ENCODE measurements around the gene POLRMT. TPM values are rescaled to one million over a fixed set of nuclear protein-coding genes. Genes with fewer than 3 reads are reported as not detected.
"Not testable (repeated sequence)": the region's sequence is repeated elsewhere in the genome, so short reads cannot be mapped to it uniquely, and the experiment has no call there.

The POLRMT gene
- total and polyA plus RNA-seq, 2 experiments from 2014 or later = 103 to 121 TPM

DNA sequence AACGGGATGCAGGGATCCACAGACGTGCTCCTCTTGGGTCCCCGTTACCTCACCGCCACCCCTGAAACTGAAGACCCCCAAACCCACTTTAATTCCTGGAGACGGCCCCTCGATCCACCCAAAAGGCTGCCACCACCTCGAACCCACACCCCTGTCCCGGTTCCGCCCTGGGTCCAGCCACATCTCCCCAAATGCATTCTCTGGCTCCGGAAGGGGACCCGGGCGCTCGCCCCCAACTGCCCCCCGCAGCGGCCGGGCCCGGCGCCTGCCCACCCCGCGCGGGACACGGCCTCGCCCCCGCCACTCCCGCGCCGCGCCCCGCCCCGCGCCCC, 42.6 kb upstream of the POLRMT start:
- Histone ChIP-seq H3K36me3 (no peaks in the 10 kb centered on the region), H3K27me3 (no peaks in the 10 kb centered on the region), H3K27ac (no peak overlapping the region), H3K4me3 (no peak overlapping the region), H3K4me1 (ENCODE audit: low read depth) (peaks cover 7% of the 10 kb centered on the region), H3K9me3 (ENCODE audit: low read depth) (no peaks in the 10 kb centered on the region)
- TF ChIP-seq, protein P1, sequence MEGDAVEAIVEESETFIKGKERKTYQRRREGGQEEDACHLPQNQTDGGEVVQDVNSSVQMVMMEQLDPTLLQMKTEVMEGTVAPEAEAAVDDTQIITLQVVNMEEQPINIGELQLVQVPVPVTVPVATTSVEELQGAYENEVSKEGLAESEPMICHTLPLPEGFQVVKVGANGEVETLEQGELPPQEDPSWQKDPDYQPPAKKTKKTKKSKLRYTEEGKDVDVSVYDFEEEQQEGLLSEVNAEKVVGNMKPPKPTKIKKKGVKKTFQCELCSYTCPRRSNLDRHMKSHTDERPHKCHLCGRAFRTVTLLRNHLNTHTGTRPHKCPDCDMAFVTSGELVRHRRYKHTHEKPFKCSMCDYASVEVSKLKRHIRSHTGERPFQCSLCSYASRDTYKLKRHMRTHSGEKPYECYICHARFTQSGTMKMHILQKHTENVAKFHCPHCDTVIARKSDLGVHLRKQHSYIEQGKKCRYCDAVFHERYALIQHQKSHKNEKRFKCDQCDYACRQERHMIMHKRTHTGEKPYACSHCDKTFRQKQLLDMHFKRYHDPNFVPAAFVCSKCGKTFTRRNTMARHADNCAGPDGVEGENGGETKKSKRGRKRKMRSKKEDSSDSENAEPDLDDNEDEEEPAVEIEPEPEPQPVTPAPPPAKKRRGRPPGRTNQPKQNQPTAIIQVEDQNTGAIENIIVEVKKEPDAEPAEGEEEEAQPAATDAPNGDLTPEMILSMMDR (IDR thresholded peaks at IDR 0.05; ENCODE audit: low read depth, low read length) = no peak
- no peak for DNase-seq (ENCODE audit: low read depth in 1 of 2, low spot score in 1 of 2)

DNA sequence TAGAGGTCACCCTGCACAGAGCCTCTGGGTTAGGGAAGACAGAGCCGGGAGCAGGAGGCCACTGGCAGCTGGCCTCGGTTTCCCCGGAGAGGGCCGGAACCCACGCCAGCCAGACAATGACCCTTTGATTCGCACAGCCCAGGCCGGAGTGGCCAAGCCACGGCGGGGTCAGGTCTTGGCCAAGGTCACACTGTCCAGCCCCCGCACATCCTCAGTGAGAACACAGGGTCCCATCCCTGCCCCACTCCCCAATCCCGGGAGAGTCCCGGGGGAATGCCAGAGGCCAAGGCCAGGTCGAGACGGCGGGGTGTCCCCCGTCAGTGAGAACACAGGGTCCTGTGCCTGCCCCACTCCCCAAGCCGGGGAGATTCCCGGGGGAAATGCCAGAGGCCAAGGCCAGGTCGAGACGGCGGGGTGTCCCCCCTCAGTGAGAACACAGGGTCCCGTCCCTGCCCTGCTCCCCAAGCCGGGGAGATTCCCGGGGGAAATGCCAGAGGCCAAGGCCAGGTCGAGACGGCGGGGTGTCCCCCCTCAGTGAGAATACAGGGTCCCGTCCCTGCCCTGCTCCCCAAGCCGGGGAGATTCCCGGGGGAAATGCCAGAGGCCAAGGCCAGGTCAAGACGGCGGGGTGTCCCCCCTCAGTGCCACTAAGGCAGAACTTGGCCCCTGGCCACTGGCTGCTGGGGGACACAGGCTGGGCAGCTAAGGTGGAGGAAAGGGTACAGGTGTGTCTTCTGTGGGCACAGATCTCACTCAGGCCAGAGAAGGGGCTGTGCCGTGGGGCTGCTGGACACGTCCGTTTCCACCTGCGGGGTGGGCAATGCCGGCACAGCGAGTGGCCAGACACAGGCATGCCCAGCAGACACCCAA, 41.2 kb upstream of the POLRMT start:
- DNase-seq (ENCODE audit: low read depth in 1 of 2, low spot score in 1 of 2) = no peak
- Histone ChIP-seq H3K9me3 (ENCODE audit: low read depth) (no peaks in the 10 kb centered on the region), H3K4me1 (ENCODE audit: low read depth) (peaks cover 7% of the 10 kb centered on the region), H3K4me3 (no peak overlapping the region), H3K27ac (no peak overlapping the region), H3K36me3 (no peaks in the 10 kb centered on the region), H3K27me3 (no peaks in the 10 kb centered on the region)
- TF ChIP-seq, protein P1 (IDR thresholded peaks at IDR 0.05; ENCODE audit: low read depth, low read length) = no peak

DNA sequence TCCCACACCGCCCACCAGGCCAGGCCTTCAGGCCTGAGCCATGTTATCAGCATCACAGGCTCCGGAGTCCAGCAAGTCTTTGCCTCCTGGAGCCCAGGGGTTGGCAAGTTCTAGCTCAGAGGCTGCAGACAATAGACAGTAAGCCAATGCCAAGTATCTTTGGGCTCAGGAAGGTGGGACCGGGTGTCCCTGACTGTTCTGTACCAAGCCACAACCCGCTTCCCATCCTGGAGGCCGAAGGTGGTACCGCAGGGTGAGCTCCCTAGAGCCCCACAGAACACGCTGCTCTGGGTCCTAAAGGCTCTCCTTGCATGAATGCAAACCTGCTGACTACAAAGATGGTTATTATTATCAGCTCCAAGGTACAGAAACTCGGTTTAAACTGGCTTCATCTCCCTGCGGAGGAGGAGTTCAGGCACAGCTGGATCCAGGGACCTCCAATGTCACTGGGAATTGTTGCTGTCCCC, 37.3 kb upstream of the POLRMT start:
- Histone ChIP-seq H3K4me3 (no peak overlapping the region), H3K9me3 (ENCODE audit: low read depth) (no peaks in the 10 kb centered on the region), H3K4me1 (ENCODE audit: low read depth) (peaks cover 4% of the 10 kb centered on the region), H3K27ac (no peak overlapping the region), H3K27me3 (no peaks in the 10 kb centered on the region), H3K36me3 (no peaks in the 10 kb centered on the region)
- DNase-seq (ENCODE audit: low read depth in 1 of 2, low spot score in 1 of 2) = no peak
- TF ChIP-seq, protein P1 (IDR thresholded peaks at IDR 0.05; ENCODE audit: low read depth, low read length) = peak; percentile 4

DNA sequence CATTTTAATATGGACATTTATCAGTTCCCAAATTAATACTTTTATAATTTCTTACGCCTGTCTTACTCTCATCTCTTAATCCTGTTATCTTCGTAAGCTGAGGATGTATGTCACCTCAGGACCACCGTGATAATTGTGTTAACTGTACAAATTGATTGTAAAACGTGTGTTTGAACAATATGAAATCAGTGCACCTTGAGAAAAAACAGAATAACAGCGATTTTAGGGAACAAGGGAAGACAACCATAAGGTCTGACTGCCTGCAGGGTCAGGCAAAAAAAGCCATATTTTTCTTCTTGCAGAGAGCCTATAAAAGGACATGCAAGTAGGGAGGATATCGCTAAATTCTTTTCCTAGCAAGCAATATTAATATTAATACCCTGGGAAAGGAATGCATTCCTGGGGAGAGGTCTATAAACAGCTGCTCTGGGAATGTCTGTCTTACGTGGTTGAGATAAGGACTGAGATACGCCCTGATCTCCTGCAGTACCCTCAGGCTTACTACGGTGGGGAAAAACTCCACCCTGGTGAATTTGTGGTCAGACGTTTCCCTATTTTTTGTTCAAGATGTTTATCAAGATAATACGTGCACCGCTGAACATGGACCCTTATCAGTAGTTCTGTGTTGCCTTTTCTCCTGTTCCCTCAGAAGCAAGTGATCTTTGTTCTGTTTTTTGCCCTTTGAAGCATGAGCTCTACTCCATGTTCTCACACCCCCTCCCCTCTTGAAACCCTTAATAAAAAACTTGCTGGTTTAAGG, 35.5 kb upstream of the POLRMT start:
- not testable (repeated sequence) for H3K4me3 ChIP-seq; H3K4me1 ChIP-seq (ENCODE audit: low read depth); H3K9me3 ChIP-seq (ENCODE audit: low read depth); H3K27ac ChIP-seq; H3K27me3 ChIP-seq; H3K36me3 ChIP-seq; DNase-seq (ENCODE audit: low read depth in 1 of 2, low spot score in 1 of 2)

DNA sequence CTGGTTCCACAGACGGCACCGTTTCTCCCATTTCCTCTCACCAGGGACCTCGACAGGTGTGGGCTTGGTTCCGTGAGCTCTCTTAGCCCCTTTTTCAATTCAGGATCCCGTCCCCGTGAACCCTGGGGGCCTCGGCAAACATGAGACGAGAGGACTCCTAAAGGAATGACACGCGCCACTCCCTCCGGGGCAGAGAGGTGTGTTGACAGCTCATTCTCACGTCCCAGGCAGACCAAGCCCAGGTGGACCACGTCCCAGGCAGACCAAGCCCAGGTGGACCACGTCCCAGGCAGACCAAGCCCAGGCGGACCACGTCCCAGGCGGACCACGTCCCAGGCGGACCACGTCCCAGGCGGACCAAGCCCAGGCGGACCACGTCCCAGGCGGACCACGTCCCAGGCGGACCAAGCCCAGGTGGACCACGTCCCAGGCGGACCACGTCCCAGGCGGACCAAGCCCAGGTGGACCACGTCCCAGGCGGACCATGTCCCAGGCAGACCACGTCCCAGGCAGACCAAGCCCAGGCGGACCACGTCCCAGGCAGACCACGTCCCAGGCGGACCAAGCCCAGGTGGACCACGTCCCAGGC, 33.7 kb upstream of the POLRMT start:
- not testable (repeated sequence) for H3K27me3 ChIP-seq; H3K27ac ChIP-seq; H3K4me3 ChIP-seq; H3K9me3 ChIP-seq (ENCODE audit: low read depth); H3K36me3 ChIP-seq; DNase-seq (ENCODE audit: low read depth in 1 of 2, low spot score in 1 of 2); H3K4me1 ChIP-seq (ENCODE audit: low read depth)

DNA sequence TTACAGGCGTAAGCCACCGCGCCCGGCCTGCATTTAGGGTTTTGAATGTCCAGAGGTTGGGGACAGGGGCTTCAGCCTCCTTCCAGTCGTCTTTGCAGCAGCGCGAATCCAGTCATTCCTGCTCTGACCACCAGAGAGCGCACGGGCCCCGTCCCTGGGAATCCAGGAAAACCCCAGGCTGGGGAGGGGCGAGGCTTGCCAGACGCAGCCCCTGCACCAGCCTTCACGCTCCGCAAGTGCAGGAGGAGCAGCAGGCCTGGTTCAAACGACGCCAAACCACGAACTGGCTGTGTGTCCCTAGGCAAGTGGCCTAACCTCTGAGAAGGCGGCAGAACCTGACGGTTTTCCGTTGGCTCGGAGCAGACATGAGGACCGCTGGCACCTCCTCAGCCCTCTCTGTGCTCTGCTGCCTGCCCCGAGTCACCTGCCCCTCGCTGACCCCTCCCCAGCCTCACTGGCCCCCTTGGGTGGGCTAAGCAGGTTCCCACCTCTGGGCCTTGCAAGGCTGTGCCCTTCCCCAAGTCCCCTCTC, 31.6 kb upstream of the POLRMT start:
- TF ChIP-seq, protein P1 (IDR thresholded peaks at IDR 0.05; ENCODE audit: low read depth, low read length) = peak; percentile 90
- no peaks in the 10 kb centered on the region for H3K27me3 ChIP-seq
- H3K4me3 ChIP-seq = no peak overlapping the region
- no peaks in the 10 kb centered on the region for H3K36me3 ChIP-seq
- H3K27ac ChIP-seq = no peak overlapping the region
- H3K9me3 ChIP-seq (ENCODE audit: low read depth) = no peaks in the 10 kb centered on the region
- peak; percentile 85 to 91 for DNase-seq (ENCODE audit: low read depth in 1 of 2, low spot score in 1 of 2)
- peaks cover 8% of the 10 kb centered on the region for H3K4me1 ChIP-seq (ENCODE audit: low read depth)
